ENCODE measurements around the gene WNT5B. TPM values are rescaled to one million over a fixed set of nuclear protein-coding genes. Genes with fewer than 3 reads are reported as not detected.

The WNT5B gene
- total and polyA plus RNA-seq, 2 of the 8 experiments (the other 6 are each of a cell fraction or from before 2014, with no cell fraction given) = 0.91 to 1.2 TPM

- TF ChIP-seq RFX5 (IDR thresholded peaks at IDR 0.05; ENCODE audit: borderline replicate concordance, low read depth, low read length) (no peak), ASH2L (IDR thresholded peaks at IDR 0.05; ENCODE audit: low read length) (no peak), CREB1 (IDR thresholded peaks at IDR 0.05) (no peak), RNF2 (IDR thresholded peaks at IDR 0.05; ENCODE audit: borderline replicate concordance, low read depth, low read length, missing control alignments, poor library complexity, severe bottlenecking) (no peak), SP1 (IDR thresholded peaks at IDR 0.05; ENCODE audit: low read depth, low read length) (no peak)
Measured at GRCh38 chr12:1591034-1591433, 38.0 kb upstream of the WNT5B start (continued).

Data from H1 (cell line).